ENCODE results near the gene DRC7. TPM values are rescaled to one million over a fixed set of nuclear protein-coding genes. Genes with fewer than 3 reads are reported as not detected.

Gene DRC7
- total and polyA plus RNA-seq, 9 of the 15 experiments (the other 6 are each of a cell fraction or from before 2014, with no cell fraction given) = 0.04 to 0.33 (median 0.12) TPM; not detected in 3

DNA sequence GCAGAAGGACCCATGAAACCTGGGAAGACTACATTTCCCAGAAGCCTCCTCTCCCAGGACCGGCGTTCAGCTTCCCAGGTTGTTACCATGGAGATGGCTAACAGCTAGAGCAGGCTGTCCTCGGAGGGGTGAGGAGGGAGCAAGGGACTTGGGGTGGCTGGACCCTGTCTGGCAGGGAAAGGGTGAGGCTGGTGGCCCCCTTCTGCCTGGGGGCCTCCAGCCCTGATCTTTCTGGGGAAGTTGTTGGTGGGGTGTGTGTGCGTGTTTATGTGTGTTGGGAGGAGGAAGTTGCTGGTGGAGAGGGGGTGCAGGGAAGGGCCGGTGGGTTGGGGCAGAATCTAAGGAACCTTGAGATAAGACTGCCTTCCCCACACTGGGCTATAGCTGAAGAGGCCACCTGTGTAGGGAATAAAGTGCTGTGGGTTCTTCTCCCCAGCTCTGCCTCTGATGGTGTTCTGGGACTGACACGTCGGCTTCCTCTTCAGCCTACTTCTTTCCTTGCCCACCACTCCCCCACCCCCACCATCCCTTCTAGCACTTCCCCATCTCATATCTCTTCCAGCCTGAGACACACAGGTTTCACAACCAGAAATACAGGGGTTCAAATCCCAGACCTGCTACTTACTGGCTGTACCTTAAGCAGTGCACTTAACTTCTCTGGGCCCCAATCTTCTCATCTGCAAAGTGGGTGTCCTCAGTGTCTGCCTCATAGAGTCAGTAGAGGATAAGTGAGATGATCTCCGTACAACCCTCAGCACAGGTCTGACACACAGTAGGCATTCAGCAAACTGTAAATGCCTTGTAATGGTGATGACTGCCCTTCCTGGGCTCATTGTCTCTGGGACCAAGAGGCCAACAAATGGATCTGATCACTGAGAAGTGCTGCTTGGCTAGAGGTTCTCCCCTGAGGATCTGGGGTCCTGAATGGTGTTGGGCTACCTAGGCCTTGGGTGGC, at the start of gene DRC7 (continued):
- TF ChIP-seq, protein P1, sequence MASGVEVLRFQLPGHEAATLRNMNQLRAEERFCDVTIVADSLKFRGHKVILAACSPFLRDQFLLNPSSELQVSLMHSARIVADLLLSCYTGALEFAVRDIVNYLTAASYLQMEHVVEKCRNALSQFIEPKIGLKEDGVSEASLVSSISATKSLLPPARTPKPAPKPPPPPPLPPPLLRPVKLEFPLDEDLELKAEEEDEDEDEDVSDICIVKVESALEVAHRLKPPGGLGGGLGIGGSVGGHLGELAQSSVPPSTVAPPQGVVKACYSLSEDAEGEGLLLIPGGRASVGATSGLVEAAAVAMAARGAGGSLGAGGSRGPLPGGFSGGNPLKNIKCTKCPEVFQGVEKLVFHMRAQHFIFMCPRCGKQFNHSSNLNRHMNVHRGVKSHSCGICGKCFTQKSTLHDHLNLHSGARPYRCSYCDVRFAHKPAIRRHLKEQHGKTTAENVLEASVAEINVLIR (CRISPR knock-in tag; IDR thresholded peaks at IDR 0.05) = no peak
- TF ChIP-seq E2F3 (CRISPR knock-in tag; IDR thresholded peaks at IDR 0.05) = no peak
- no peak for TF ChIP-seq ZNF699 (CRISPR knock-in tag; IDR thresholded peaks at IDR 0.05; ENCODE audit: insufficient replicate concordance)
- TF ChIP-seq NFYB (IDR thresholded peaks at IDR 0.05; ENCODE audit: extremely low read depth, insufficient read length) = no peak
- TF ChIP-seq KDM4B (IDR thresholded peaks at IDR 0.05; ENCODE audit: borderline replicate concordance in 2 of 2, low read depth in 1 of 2) = no peak
- 0 out of 2 replicates have a peak, but pooled peaks have one; percentile 25 for TF ChIP-seq KAT7 (CRISPR knock-in tag; IDR thresholded peaks at IDR 0.05; ENCODE audit: borderline replicate concordance)
- TF ChIP-seq ZNF134 (CRISPR knock-in tag; conservative IDR thresholded peaks at IDR 0.05) = no peak
- no peak for TF ChIP-seq KAT8 (IDR thresholded peaks at IDR 0.05; ENCODE audit: low read depth)
- TF ChIP-seq MAFF (IDR thresholded peaks at IDR 0.05; ENCODE audit: low read length) = no peak
- TF ChIP-seq, protein P2, sequence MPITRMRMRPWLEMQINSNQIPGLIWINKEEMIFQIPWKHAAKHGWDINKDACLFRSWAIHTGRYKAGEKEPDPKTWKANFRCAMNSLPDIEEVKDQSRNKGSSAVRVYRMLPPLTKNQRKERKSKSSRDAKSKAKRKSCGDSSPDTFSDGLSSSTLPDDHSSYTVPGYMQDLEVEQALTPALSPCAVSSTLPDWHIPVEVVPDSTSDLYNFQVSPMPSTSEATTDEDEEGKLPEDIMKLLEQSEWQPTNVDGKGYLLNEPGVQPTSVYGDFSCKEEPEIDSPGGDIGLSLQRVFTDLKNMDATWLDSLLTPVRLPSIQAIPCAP (CRISPR knock-in tag; IDR thresholded peaks at IDR 0.05; ENCODE audit: borderline replicate concordance) = no peak
- TF ChIP-seq NCOA4 (IDR thresholded peaks at IDR 0.05; ENCODE audit: partially characterized antibody) = no peak
- TF ChIP-seq KDM5B (IDR thresholded peaks at IDR 0.05; ENCODE audit: insufficient replicate concordance, low read depth, low read length) = no peak
- peak; percentile 60 for TF ChIP-seq RBM25 (IDR thresholded peaks at IDR 0.05; ENCODE audit: low read depth, low read length, severe bottlenecking)
- no peak for TF ChIP-seq ZNF583 (CRISPR knock-in tag; IDR thresholded peaks at IDR 0.05)
- TF ChIP-seq PML (IDR thresholded peaks at IDR 0.05; ENCODE audit: low read length) = no peak
- no peak for TF ChIP-seq TAF9B (IDR thresholded peaks at IDR 0.05; ENCODE audit: partially characterized antibody)
- no peak for TF ChIP-seq EGR1 (conservative IDR thresholded peaks at IDR 0.05)
- TF ChIP-seq ARID1B (IDR thresholded peaks at IDR 0.05) = peak; percentile 69
- 0 out of 2 replicates have a peak, but pooled peaks have one; percentile 37 for TF ChIP-seq LEF1 (IDR thresholded peaks at IDR 0.05)
- TF ChIP-seq EZH2 (IDR thresholded peaks at IDR 0.05; ENCODE audit: borderline replicate concordance, low read depth, low read length) = no peak
- TF ChIP-seq ZNF143 (CRISPR knock-in tag; IDR thresholded peaks at IDR 0.05) = peak; percentile 88
- TF ChIP-seq, protein P3, sequence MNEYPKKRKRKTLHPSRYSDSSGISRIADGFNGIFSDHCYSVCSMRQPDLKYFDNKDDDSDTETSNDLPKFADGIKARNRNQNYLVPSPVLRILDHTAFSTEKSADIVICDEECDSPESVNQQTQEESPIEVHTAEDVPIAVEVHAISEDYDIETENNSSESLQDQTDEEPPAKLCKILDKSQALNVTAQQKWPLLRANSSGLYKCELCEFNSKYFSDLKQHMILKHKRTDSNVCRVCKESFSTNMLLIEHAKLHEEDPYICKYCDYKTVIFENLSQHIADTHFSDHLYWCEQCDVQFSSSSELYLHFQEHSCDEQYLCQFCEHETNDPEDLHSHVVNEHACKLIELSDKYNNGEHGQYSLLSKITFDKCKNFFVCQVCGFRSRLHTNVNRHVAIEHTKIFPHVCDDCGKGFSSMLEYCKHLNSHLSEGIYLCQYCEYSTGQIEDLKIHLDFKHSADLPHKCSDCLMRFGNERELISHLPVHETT (CRISPR knock-in tag; conservative IDR thresholded peaks at IDR 0.05 in 1 of 2, IDR thresholded peaks at IDR 0.05 in 1 of 2) = no peak
- TF ChIP-seq, protein P4, sequence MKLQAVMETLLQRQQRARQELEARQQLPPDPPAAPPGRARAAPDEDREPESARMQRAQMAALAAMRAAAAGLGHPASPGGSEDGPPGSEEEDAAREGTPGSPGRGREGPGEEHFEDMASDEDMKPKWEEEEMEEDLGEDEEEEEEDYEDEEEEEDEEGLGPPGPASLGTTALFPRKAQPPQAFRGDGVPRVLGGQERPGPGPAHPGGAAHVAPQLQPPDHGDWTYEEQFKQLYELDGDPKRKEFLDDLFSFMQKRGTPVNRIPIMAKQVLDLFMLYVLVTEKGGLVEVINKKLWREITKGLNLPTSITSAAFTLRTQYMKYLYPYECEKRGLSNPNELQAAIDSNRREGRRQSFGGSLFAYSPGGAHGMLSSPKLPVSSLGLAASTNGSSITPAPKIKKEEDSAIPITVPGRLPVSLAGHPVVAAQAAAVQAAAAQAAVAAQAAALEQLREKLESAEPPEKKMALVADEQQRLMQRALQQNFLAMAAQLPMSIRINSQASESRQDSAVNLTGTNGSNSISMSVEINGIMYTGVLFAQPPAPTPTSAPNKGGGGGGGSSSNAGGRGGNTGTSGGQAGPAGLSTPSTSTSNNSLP (IDR thresholded peaks at IDR 0.05; ENCODE audit: borderline replicate concordance, low read depth, low read length) = no peak
